A549 treated with CpdA at 1 μM for 4 hours (cell line): ENCODE measurements around the gene ZNF746. TPM values are rescaled to one million over a fixed set of nuclear protein-coding genes. Genes with fewer than 3 reads are reported as not detected.

Experiments
- total RNA-seq: library from RNA; stranded (reverse); fragments of 200-300 nt; extraction: Qiagen RNA extraction; gene quantifications from 5 replicates; pipeline ENCODE4 v1.2.3, GENCODE V29; 2022; ENCODE audit warnings: low read depth

ZNF746 gene
- total RNA-seq, result 14.3 to 18.2 TPM (median 17.0 TPM) in 5 replicates

GRCh38 chr7:149497467-149498261, at the start of gene ZNF746:
Gene ZNF746 (minus strand): TSS chr7:149497809. CDS start chr7:149497536, 273 bp downstream.

DNA sequence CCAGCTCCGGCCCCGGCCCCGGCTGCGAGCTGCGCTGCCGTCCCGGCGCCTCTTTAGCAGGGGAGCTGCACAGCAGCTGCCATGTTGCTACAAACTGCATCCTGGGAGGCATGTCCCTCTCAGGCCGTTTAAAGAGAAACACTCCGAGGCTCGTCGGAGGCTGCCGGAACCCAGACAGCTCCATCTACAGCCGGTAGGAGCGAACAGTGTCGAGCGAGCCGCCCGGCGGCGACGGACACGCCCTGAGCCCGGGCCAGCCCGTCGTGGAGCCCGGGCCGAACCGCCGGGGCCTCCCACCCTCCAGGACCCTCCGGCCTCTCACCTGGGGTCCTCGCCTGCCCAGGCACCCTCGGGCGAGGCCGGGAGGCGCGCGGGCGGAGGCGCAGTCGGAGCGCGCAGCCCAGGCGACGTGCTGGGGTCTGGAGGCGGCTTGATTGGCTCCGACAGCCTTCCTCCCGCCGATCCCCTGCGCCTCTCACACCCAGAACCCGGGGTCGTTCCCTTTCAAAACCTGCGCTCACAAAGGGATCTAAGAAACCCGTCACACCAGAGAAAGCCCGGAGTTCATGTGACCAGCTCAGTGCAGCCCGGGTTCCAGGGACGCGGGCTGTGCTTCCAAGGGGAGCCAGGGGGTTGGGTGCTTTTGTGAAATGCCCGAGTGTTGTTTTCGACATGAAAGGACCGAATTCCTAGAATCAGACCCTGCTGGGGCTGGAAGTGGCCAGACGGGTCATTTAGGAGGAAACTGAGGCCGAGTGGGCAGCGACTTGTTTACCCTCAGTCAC, 36.9 kb downstream of the ZNF746 start, which contains the start of gene ZNF777:
ZNF777 (minus strand) TSS at position 570 of the 785 bp plus-strand sequence. CDS start 5,040 bp downstream, outside the sequence.

Other genes starting within 250 kb of the ZNF746 start
- 5.5 to 8.9 TPM (median 6.0 TPM) in 5 replicates for gene ZNF783, start 235.6 kb downstream of the ZNF746 start, total RNA-seq
- gene ZNF777, start 36.7 kb downstream of the ZNF746 start, total RNA-seq, result 16.2 to 21.0 TPM (median 20.0 TPM) in 5 replicates